GM10847 (cell line): ENCODE results near the gene STAB2.

Experiments
- POLR2A ChIP-seq: IDR thresholded peaks from 2 replicates; pipeline ENCODE4 v1.6.1; 2011; ENCODE audit not compliant: insufficient read length; ENCODE audit errors: extremely low read depth

STAB2 gene

DNA sequence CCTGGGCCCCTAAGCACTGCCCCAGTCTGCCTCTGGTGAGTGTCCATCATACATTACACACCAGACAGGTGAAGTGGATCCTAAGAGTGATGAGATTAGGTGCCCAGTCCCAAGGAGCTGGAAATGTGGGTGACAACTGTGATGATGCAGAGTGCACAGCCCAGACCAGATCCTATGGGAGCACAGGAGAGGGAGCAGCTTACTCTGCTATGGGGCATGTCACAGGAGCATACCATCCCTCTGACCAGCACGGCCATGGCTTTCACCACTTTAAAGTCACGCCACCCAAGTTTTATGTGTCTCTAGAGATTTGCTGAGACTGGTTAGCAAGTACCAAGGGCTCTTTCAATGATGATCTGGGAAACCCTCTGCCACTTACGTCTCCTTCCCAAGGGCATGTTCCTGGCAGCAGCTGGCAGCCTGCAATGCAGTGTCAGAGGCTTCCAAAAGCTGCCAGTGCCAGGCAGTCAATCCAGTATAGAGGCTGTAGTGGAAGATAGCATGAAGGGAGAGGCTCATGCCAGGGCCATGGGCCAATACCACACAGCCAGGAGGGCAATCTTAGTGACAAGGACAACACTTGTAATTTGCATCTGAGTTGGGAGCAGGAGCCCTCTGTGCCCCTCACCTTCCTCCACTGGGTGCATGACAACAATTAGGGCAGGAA lies 40.2 kb downstream of the STAB2 start:
- TF ChIP-seq POLR2A = no peak

DNA sequence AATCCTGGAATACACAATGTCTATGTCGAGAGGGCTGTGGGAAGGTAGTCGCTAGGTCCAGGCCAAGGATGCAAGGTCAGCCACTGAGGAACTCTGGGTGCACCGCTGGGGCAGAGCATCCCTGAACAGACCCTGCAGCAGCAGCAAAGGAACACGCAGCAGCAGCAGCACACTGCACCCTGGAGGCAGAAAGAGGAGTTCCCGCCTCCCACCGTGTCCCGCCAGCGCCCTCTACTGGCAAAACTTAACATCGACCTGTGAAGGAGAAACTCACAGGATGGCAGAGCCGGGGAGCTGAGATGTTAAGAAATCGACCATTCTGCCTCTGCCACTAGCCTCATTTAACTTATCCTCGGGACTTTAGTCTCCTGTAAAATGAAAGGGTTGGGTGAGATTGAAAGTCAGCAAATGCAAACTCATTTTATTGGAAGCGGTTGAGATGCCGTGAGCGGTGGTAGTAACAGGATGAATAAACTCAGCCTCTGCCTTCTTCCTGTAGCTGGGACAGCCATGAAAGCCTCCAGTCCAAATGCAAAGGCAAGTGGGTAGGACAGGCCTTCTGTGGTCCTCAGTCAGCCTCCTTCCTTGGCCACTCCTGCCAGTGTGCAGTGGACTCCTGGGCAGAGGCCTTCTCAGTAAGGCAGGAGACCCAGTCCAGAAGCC lies 45.6 kb downstream of the STAB2 start:
- TF ChIP-seq POLR2A = no peak

DNA sequence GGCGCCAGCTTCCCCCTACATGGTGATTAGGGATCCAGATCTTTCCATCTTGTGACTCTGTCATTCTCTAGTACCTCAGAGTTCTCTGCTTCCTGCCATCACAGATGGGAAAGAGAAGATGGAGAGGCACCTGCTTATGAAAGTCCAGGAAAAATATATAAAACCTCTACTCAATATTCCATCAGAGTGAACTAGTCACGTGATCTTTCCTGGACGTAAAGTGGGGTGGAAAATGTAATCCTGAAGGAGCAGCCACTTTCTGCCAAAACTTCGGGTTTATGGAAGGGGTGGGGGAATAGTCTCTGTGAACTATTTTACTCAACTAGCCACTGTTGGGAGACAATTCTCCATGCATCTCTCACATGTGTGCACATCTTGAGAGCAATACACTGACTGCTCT lies 47.7 kb downstream of the STAB2 start:
- no peak for TF ChIP-seq POLR2A

DNA sequence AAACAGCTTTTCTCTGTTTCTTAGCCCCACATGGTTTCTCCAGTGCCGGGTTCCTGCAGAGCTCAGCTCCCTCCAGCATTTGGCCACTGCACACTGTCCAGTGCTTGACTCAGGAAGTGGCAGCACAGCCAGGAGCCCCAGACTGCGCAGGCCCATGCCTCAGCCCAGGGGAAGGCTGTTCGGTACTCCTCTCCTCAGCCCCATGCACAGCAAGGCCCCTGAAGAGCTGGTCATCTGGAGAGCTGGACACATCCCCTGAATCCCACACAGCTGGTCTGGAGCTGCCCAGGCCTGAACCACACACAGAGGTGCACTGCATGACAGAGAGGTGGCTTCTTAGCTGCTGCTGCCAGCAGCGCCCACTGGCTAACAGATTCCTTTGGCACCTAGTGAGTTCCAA lies 48.3 kb downstream of the STAB2 start:
- TF ChIP-seq POLR2A = no peak

DNA sequence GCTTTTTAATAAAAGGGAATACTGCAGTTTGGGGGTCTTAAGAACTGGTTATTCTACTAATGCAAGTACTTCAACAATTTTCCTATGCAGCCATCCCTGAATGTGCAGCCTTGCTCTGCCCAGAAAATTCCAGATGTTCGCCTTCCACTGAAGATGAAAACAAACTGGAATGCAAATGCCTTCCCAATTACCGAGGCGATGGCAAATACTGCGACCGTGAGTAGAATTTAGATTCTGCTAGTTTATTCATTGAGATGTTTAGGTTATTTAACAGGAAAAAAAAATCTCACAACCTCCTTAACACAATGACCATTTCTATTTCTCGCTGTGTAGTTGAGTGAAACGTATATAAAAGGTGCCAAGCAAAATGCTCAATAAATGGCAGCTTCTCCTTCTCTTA lies 49.9 kb downstream of the STAB2 start:
- TF ChIP-seq POLR2A = no peak

DNA sequence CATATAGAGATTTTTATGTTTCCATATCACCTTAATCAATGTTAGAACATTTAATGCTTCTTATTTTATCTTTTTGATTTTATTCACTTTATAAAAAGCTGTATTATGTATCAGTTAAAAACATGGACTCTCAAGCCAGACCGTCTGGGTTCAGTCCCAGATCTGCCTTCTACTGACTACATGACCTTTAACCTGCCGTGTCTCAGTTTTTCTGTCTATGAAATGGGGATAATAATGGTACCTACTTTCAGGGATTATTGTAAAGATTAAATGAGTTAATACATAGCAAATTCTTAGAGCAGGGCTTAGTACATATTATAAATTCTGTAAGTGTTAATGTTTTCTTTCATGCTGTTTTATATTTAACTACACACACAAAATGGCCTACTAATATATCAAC lies 50.4 kb downstream of the STAB2 start:
- no peak for TF ChIP-seq POLR2A

DNA sequence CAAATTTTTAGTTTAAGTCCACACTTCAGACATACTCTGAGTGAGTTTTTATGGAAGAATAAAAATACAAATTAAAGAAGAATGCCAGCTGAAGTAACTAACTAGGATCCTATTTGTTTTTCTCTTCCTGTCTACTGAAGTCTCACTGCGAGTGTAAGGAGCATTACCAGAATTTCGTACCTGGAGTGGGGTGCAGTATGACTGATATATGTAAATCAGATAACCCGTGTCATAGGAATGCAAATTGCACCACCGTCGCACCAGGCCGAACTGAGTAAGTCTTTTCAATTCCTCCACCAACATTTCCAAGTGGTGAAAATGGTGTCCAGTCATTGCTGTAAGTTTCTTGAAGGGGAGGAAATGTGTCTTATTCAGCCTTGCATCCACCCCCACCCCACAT lies 52.9 kb downstream of the STAB2 start:
- TF ChIP-seq POLR2A = no peak

DNA sequence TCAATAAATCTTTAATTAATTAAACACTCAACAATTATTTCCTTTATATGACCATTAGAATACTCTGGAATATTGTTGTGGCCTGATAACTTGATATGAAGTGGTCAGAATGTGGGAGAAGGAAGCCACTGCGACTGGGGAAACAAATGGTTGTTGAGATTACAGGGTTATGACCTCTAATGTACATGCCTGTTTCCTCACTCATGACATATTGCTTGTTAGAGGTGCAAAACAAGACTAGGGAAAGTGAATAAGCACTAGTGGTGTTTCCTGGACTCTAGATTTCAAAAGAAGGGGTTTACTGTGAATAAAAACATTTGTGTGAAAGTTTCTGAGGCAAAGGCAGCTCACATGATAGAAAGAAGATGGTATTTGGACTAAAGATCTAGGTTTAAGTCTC lies 53.3 kb downstream of the STAB2 start:
- no peak for TF ChIP-seq POLR2A

DNA sequence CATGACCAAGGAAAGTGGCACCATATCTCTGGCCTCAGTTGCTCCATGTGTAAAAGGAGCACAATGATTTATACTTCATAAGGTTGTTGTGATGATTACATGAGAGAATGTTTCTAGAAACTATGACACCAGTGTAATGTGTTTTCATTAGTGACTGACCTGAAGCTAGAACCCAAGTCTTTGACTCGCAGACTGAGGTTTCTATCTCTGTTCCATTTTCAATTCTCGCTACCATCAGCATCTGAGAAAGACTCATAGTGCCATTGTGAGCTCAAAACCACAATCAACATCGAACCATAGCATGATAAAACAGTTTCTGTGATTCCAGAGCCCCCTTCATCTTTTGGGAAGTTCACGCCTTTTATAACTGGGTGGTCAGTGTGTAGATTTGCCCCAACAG lies 53.8 kb downstream of the STAB2 start:
- TF ChIP-seq POLR2A = no peak

DNA sequence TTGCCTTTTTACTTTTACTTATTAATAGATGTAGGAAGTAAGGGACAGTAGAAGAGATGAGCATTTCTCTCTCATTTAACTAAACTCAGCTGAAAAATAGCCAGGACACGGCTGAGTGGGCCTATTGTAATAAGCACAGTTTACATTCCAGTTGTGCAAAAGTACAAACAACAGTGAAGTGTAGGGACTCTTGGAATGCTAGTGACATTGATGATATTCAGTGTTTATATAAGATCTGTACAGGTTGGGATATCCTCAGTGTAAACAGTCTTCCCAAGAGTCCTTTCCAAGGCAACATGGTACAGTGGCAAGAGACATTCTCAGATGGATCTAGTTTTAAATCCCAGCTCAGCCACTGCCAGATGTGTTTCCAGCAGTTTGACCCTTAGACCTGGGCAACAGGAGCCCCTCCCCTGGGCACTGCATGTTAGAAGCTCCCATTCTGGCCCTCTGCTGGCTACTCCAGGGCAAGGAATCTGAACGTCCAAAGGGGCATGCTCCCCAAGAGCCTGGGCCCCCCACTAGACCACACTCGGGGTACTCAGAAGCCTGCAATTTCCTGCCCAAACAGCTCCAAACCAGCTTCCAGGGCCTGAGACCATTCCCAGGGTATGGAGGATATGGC lies 55.3 kb downstream of the STAB2 start:
- no peak for TF ChIP-seq POLR2A

DNA sequence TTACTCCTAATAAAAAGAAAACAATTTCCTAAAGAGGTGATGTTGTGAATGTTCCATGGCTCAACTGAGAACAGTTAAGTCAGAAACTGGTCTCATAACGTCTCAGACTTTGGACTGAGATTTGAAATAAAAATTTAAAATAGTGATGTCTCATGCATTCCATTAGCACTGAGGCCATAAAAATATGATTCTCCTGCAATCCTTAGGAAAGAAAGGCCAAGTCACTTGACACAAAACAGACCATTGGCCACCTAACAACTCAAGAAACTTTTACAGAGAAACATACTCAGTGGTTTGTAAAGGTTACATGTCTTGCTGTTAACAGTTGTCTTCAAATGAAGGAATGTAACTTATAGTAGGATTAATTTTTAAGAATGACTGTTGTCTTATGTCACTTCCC lies 58.1 kb downstream of the STAB2 start:
- TF ChIP-seq POLR2A = no peak

DNA sequence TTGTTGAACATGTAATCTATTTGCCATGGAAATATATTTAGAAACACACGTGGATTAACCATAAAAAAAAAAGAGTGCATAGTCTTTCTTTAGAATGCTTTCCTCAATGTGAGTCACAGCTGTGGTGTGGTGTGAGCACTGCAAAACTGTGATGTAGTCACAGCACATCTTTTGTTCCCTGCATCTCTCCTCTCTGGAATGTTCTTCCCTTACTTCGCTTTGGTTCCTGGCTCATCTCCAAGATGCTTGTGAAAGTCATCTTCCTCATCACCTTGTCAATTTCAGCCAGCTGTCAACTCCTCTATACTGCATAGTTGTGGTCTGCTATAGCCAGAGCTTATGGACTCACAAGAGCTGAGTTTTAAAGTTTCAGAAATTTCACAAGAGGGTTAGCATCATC lies 60.2 kb downstream of the STAB2 start:
- TF ChIP-seq POLR2A = no peak

DNA sequence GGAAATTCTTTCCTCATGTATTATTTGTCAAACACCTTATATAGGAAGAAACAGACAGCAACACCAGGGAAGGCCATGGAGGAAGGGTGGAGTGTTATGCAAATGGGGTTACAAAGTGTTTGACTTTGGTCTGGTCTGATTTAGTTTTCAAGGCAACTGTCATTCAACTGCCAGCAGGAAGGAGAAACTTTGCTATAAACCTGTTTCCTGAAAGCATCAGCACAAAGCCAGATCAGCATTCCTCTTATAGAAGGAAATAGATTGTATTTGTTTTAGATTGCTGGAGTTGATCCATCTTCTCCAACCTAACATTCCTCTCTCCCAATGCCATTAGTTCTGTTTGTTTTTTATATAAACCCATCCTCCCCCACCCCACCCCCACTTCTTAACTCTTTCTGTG lies 65.7 kb downstream of the STAB2 start:
- TF ChIP-seq POLR2A = no peak

DNA sequence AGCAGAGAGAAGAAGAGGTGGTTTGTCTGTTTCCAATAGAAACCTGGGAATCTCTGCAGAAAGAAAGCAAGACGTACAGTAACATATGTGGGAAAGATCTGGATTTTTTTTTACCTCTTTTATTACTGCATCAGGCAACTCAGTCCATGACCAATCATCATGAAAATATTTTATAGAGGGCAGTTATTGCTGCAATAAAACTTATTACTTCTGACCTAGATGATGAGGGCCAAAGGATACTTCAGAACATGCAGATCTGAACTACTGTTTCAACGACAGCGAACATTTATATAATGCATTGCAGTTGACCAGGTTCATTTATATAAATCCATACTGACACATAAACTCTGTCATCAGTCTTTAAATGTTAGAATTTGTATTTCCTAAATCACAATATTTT lies 67.7 kb downstream of the STAB2 start:
- TF ChIP-seq POLR2A = no peak

DNA sequence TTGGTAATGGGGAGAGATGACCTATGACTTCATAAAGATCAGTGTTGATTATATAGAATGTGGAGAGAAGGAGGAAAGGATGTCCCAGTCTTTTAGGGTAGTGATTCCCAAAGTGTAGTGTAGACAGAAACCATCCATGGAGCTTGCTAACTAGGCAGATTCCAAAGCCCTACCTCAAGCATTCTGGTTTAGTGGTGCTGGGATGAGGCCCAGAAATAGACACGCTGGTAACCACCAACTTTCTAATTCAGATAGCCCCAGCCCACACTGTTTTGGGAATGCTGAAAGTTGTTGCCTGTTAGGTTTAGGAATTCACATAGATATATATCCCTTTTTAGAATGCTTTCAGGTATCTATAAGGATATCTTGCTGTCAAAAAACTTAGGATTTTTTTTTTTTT lies 69.2 kb downstream of the STAB2 start:
- TF ChIP-seq POLR2A = no peak

DNA sequence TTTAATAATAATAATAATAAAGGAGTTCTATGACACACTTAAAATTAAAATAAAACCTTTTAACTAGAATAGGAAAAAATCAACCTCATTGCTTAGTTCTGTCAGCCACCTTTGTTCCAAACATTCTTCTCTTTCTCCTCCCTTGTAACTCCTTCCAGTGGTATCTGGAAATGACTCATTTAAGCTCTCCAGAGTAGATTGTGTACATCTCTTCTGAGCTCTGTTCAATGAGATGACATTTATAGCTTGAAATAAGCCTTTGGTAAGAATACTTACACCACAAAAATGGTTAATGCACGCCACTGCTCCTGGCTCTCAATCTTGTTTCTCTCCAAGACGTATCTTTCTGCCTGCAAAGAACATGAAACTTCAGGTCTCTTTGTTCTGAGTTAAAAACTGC lies 70.3 kb downstream of the STAB2 start:
- TF ChIP-seq POLR2A = no peak

DNA sequence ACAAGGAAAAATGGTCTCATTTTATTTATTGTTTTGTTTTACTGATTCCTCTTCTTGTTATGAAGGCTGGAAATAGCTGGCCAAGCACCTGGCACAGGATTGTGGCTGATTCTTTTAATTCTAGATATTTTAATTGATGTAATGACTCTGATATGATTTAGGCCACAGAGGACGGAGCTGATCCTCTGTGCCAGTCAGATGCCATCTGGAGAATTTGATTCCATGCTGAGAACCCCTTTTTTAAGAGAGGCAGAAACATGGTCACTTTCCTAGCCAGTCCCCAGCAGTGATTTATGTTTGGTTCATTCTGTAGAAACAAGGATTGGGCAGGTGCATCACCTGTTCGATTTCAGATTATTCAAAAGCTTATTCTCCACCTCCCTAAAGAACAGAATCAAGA lies 77.6 kb downstream of the STAB2 start:
- TF ChIP-seq POLR2A = no peak
